B cell (primary cell): ENCODE data around the gene ERC2. TPM values are rescaled to one million over a fixed set of nuclear protein-coding genes. Genes with fewer than 3 reads are reported as not detected.

Experiments used
- ATAC-seq: fragments of 200-7000 bp; cut with Tn5 transposase; one replicate; pipeline ENCODE4 v1.10.0; 2021; ENCODE audit warnings: low read depth, mild to moderate bottlenecking, moderate number of reproducible peaks, moderate library complexity
- CTCF ChIA-PET: fragments of 350-600 bp; sonication (Branson Sonifier 250); formaldehyde crosslinking; loops from one replicate; lab custom pipeline; 2021; ENCODE audit warnings: antibody characterized with exemption, inconsistent platforms; lab: Charles Lee
- POLR2A ChIA-PET: fragments of 350-600 bp; sonication (Branson Sonifier 250); formaldehyde crosslinking; loops from one replicate; lab custom pipeline; 2021; ENCODE audit warnings: antibody characterized with exemption; lab: Charles Lee
- DNase-seq: peaks from one replicate; pipeline ENCODE4 v3.0.0; 2013
- H2AFZ ChIP-seq: 2 replicates; pipeline ENCODE4 v1.6.1; 2012; ENCODE audit warnings: mild to moderate bottlenecking, low read depth, low read length; ENCODE audit not compliant: insufficient read depth, poor library complexity, severe bottlenecking
- H3K27ac ChIP-seq, 2 donors: 1 replicate in 1 of 2; 2 replicates in 1 of 2; pipeline ENCODE4 v1.5.1; 2012 to 2013; ENCODE audit warnings: low read length in 2 of 2, mild to moderate bottlenecking in 2 of 2, moderate library complexity in 1 of 2
- H3K27me3 ChIP-seq, 4 experiments: fragments of 200-600 bp in 1 of 4; sonication (generic) in 1 of 4; replicated peaks in 1 of 4; 1 replicate in 2 of 4; 2 replicates in 2 of 4; pipeline versions ENCODE4 v1.6.1 to v1.7.0; 2013 to 2016; ENCODE audit warnings: low read length in 3 of 4, mild to moderate bottlenecking in 2 of 4, mixed read lengths in 1 of 4, moderate library complexity in 1 of 4; ENCODE audit not compliant: insufficient read depth in 4 of 4, control insufficient read depth in 3 of 4; ENCODE audit errors: control extremely low read depth in 1 of 4
- H3K36me3 ChIP-seq, 2 experiments: replicated peaks in 1 of 2; 1 replicate in 1 of 2; 2 replicates in 1 of 2; pipeline versions ENCODE4 v1.6.1 to v1.7.1; 2013; ENCODE audit warnings: low read length in 1 of 2; ENCODE audit not compliant: insufficient read depth in 2 of 2, control insufficient read depth in 1 of 2; ENCODE audit errors: control extremely low read depth in 1 of 2, extremely low read depth in 1 of 2
- H3K4me1 ChIP-seq, 2 donors: fragments of 200-600 bp in 1 of 2; sonication (generic) in 1 of 2; 1 replicate in 1 of 2; 2 replicates in 1 of 2; pipeline versions ENCODE4 v1.5.1 to v1.6.1; 2013 to 2017; ENCODE audit warnings: low read length in 2 of 2; ENCODE audit not compliant: control insufficient read depth in 2 of 2, insufficient read depth in 2 of 2
- H3K4me2 ChIP-seq: replicated peaks from 2 replicates; pipeline ENCODE3; 2012; ENCODE audit warnings: mild to moderate bottlenecking, low read depth, low read length; ENCODE audit not compliant: poor library complexity, severe bottlenecking
- H3K4me3 ChIP-seq, 5 experiments: fragments of 200-600 bp in 1 of 5; sonication (generic) in 1 of 5; 1 replicate in 3 of 5; 2 replicates in 2 of 5; pipeline versions ENCODE4 v1.5.1 to v1.7.0; 2011 to 2016; ENCODE audit warnings: low read length in 4 of 5, mild to moderate bottlenecking in 4 of 5, low read depth in 2 of 5, control low read depth in 1 of 5, moderate library complexity in 1 of 5; ENCODE audit not compliant: insufficient read depth in 1 of 5; ENCODE audit errors: control extremely low read depth in 1 of 5, extremely low read depth in 1 of 5
- H3K79me2 ChIP-seq: fragments of 200-600 bp; sonication (generic); one replicate; pipeline ENCODE4 v1.6.0; 2016; ENCODE audit warnings: low read length; ENCODE audit not compliant: control insufficient read depth, insufficient read depth
- H3K9ac ChIP-seq: fragments of 200-600 bp; sonication (generic); 2 replicates; pipeline ENCODE4 v1.6.1; 2017; ENCODE audit warnings: mild to moderate bottlenecking, low read length, moderate library complexity
- H3K9me3 ChIP-seq, 3 donors: one replicate each; pipeline versions ENCODE4 v1.6.1 to v1.7.1; 2013; ENCODE audit warnings: low read length in 2 of 3; ENCODE audit not compliant: control insufficient read depth in 2 of 3, insufficient read depth in 1 of 3; ENCODE audit errors: control extremely low read depth in 1 of 3
- H4K20me1 ChIP-seq: 2 replicates; pipeline ENCODE4 v1.6.0; 2012; ENCODE audit warnings: mild to moderate bottlenecking, low read length; ENCODE audit not compliant: insufficient read depth, control insufficient read depth, poor library complexity, severe bottlenecking
- H3K27ac Mint-ChIP-seq: one replicate; pipeline ENCODE4 v1.8.0; 2021; ENCODE audit warnings: mixed read lengths
- H3K27me3 Mint-ChIP-seq: one replicate; pipeline ENCODE4 v1.8.0; 2021; ENCODE audit warnings: mixed read lengths
- H3K4me1 Mint-ChIP-seq: one replicate; pipeline ENCODE4 v1.8.0; 2021; ENCODE audit warnings: mixed read lengths
- H3K4me3 Mint-ChIP-seq: one replicate; pipeline ENCODE4 v1.8.0; 2021; ENCODE audit warnings: mixed read lengths
- H3K9me3 Mint-ChIP-seq: one replicate; pipeline ENCODE4 v1.8.0; 2022; ENCODE audit warnings: mixed read lengths; ENCODE audit not compliant: insufficient read depth
- EZH2 ChIP-seq: IDR thresholded peaks from 2 replicates; pipeline ENCODE4 v1.6.1; 2012; ENCODE audit warnings: borderline replicate concordance, low read depth, mild to moderate bottlenecking, moderate library complexity, low read length; ENCODE audit not compliant: insufficient read depth, poor library complexity, severe bottlenecking
- WGBS: methylation state at CpG from one replicate; pipeline ENCODE4 v1.1.5; 2013; ENCODE audit warnings: missing lambda C conversion rate; ENCODE audit not compliant: insufficient coverage; 5-methylcytosine and 5-hydroxymethylcytosine counted together
- intact Hi-C: fragments of 100-400 bp; cut with micrococcal nuclease; formaldehyde crosslinking; loops from one replicate; pipeline ENCODE4 v1.10.0; 2022
- polyA plus RNA-seq: library from polyadenylated mRNA; depleted of rRNA; stranded (reverse); fragments of >200 nt; gene quantifications from 2 replicates; pipeline ENCODE4 v1.2.3, GENCODE V29; 2012
- total RNA-seq, 2 donors: library from RNA; stranded (reverse); fragments of 120-200 nt in 1 of 2; gene quantifications; 1 replicate in 1 of 2; 2 replicates in 1 of 2; pipeline versions ENCODE4 v1.2.3 to v1.2.4, GENCODE V29; 2013 to 2022
- TF ChIP-seq, protein P1 (sequence below): fragments of 200-600 bp; IDR thresholded peaks from one replicate; pipeline ENCODE4 v1.8.0; 2022; ENCODE audit warnings: antibody characterized with exemption, mild to moderate bottlenecking

Gene ERC2
- total and polyA plus RNA-seq, 2 donors (not counting 1 experiment from before 2014, with no cell fraction given) = not detected

DNA sequence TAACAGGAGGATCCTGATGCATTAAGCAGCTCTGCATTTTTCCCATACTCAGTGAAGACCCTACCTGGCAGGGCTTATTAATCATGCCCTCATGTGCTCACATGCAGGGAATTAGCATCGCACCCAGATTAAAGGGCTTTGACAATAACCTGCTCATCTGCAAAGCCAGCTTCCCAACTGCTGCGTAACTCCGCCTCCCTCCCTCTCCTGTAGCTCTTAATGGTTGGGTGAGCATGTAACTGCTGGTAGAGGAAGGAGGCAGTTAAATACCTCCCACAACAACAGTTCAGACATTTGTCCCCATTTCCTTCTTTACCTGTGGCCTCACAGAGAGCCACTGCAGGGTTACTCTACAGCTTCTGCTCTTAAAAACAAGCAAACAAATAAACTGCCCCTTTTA lies 777.5 kb downstream of the ERC2 start:
- CTCF ChIA-PET = no interaction called here
- Histone ChIP-seq H3K4me1 (no peaks in the 10 kb centered on the region), H3K79me2 (no peaks in the 10 kb centered on the region), H3K9ac (no peak overlapping the region), H3K27me3 (no peaks in the 10 kb centered on the region), H3K36me3 (no peaks in the 10 kb centered on the region), H2AFZ (no peak overlapping the region), H3K9me3 (no peaks in the 10 kb centered on the region), H3K27ac (no peak overlapping the region), H3K4me3 (no peak overlapping the region), H4K20me1 (no peaks in the 10 kb centered on the region), H3K4me2 (no peak overlapping the region)
- Mint-ChIP-seq H3K4me1 (peaks cover 2% of the 10 kb centered on the region), H3K27ac (no peak overlapping the region), H3K9me3 (no peaks in the 10 kb centered on the region), H3K27me3 (no peaks in the 10 kb centered on the region), H3K4me3 (no peak overlapping the region)
- TF ChIP-seq EZH2 = no peak
- TF ChIP-seq, protein P1, sequence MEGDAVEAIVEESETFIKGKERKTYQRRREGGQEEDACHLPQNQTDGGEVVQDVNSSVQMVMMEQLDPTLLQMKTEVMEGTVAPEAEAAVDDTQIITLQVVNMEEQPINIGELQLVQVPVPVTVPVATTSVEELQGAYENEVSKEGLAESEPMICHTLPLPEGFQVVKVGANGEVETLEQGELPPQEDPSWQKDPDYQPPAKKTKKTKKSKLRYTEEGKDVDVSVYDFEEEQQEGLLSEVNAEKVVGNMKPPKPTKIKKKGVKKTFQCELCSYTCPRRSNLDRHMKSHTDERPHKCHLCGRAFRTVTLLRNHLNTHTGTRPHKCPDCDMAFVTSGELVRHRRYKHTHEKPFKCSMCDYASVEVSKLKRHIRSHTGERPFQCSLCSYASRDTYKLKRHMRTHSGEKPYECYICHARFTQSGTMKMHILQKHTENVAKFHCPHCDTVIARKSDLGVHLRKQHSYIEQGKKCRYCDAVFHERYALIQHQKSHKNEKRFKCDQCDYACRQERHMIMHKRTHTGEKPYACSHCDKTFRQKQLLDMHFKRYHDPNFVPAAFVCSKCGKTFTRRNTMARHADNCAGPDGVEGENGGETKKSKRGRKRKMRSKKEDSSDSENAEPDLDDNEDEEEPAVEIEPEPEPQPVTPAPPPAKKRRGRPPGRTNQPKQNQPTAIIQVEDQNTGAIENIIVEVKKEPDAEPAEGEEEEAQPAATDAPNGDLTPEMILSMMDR = no peak
- DNase-seq (no peak), ATAC-seq (no peak)
- intact Hi-C loops = no loop called here
- POLR2A ChIA-PET = no interaction called here
- 80% methylated on average over 1 of the region's 3 CpGs for WGBS

- no peaks in the 10 kb centered on the region for H3K79me2 ChIP-seq
- DNase-seq = no peak
- Mint-ChIP-seq H3K27me3 (no peaks in the 10 kb centered on the region), H3K4me3 (no peak overlapping the region), H3K27ac (no peak overlapping the region), H3K9me3 (no peaks in the 10 kb centered on the region), H3K4me1 (peaks cover 2% of the 10 kb centered on the region)
- no peak overlapping the region for H3K27ac ChIP-seq
- ATAC-seq = no peak
- TF ChIP-seq EZH2 = no peak
- TF ChIP-seq, protein P1 = no peak
- H3K4me3 ChIP-seq = no peak overlapping the region
- H3K36me3 ChIP-seq = no peaks in the 10 kb centered on the region
- CTCF ChIA-PET = no interaction called here
- H3K4me2 ChIP-seq = no peak overlapping the region
- intact Hi-C loops = no loop called here
- H2AFZ ChIP-seq = no peak overlapping the region
- no CpG with 5 or more reads among the region's 3 CpGs for WGBS
- no peaks in the 10 kb centered on the region for H3K4me1 ChIP-seq
- no peaks in the 10 kb centered on the region for H3K9me3 ChIP-seq
- no peaks in the 10 kb centered on the region for H3K27me3 ChIP-seq
- H3K9ac ChIP-seq = no peak overlapping the region
- H4K20me1 ChIP-seq = no peaks in the 10 kb centered on the region
- POLR2A ChIA-PET = no interaction called here
Observed at GRCh38 chr3:55690177-55690576, 778.1 kb downstream of the ERC2 start.
